ENCODE data around the gene ZNF582.
A peak's percentile ranks its signal among the peaks of the same experiment; 100 is the strongest.
"Not testable (repeated sequence)": the region's sequence is repeated elsewhere in the genome, so short reads cannot be mapped to it uniquely, and the experiment has no call there.

Gene ZNF582

DNA sequence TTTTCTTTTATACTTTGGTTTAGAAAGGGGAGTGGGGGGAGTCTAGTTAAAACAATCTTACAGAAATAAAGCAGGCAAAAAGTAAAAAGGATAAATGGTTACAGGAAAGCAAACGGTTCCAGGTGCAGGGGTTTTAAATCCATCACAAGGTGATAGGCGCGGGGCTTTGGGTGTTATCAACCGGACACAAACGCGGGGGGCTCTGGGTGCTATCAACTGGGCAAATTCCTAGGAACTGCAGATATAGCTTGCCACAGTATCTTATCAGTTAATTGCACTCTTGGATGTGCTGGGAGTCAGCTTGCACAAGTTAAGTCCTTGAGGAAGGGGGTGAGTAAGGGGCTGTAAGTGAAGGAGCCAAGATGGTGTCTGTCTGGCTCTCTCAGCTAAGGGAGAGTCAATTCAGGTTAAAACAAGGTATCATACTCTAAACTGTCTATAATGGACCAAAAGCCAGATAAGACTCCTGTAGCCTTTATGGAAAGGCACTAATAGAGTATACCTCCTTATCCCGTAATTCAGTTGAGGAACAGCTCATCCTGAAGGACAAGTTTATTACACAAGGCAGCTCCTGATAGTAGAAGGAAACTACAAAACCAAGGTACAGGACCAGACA lies 46.1 kb downstream of the ZNF582 start:
- Histone ChIP-seq H3K27ac (no peak overlapping the region), H3K4me3 (ENCODE audit: low read depth, low read length) (no peak overlapping the region), H3K27me3 (replicated peaks) (no peaks in the 10 kb centered on the region), H3K36me3 (replicated peaks) (no peaks in the 10 kb centered on the region)
- no peak for DNase-seq
- TF ChIP-seq, protein P1, sequence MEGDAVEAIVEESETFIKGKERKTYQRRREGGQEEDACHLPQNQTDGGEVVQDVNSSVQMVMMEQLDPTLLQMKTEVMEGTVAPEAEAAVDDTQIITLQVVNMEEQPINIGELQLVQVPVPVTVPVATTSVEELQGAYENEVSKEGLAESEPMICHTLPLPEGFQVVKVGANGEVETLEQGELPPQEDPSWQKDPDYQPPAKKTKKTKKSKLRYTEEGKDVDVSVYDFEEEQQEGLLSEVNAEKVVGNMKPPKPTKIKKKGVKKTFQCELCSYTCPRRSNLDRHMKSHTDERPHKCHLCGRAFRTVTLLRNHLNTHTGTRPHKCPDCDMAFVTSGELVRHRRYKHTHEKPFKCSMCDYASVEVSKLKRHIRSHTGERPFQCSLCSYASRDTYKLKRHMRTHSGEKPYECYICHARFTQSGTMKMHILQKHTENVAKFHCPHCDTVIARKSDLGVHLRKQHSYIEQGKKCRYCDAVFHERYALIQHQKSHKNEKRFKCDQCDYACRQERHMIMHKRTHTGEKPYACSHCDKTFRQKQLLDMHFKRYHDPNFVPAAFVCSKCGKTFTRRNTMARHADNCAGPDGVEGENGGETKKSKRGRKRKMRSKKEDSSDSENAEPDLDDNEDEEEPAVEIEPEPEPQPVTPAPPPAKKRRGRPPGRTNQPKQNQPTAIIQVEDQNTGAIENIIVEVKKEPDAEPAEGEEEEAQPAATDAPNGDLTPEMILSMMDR (IDR thresholded peaks at IDR 0.05; ENCODE audit: low read depth, low read length, missing control alignments), result no peak
- in situ Hi-C loops (cut with HindIII; ENCODE audit: low pct_ligation_motif_present, low sequenced_read_pairs), result no loop called here

- Histone ChIP-seq H3K36me3 (replicated peaks) (no peaks in the 10 kb centered on the region), H3K27me3 (replicated peaks) (no peaks in the 10 kb centered on the region), H3K4me3 (ENCODE audit: low read depth, low read length) (no peak overlapping the region), H3K27ac (no peak overlapping the region)
- TF ChIP-seq, protein P1 (IDR thresholded peaks at IDR 0.05; ENCODE audit: low read depth, low read length, missing control alignments), result no peak
- in situ Hi-C loops (cut with HindIII; ENCODE audit: low pct_ligation_motif_present, low sequenced_read_pairs), result no loop called here
- DNase-seq, result no peak
Observed at GRCh38 chr19:56341948-56342347, 51.4 kb downstream of the ZNF582 start.

GRCh38 chr19:56339031-56339430 lies 54.3 kb downstream of the ZNF582 start:
- H3K4me3 ChIP-seq (ENCODE audit: low read depth, low read length); H3K27ac ChIP-seq; H3K27me3 ChIP-seq (replicated peaks); DNase-seq; H3K36me3 ChIP-seq (replicated peaks); in situ Hi-C loops (cut with HindIII; ENCODE audit: low pct_ligation_motif_present, low sequenced_read_pairs): not testable (repeated sequence)

DNA sequence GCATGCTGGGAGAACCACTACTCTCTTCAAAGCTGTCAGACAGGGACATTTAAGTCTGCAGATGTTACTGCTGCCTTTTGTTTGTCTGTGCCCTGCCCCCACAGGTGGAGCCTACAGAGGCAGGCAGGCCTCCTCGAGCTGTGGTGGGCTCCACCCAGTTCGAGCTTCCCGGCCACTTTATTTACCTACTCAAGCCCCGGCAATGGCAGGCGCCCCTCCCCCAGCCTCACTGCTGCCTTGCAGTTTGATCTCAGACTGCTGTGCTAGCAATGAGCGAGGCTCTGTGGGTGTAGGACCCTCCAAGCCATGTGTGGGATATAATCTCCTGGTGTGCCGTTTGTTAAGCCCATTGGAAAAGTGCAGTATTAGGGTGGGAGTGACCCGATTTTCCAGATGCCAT lies 56.3 kb downstream of the ZNF582 start:
- in situ Hi-C loops (cut with HindIII; ENCODE audit: low pct_ligation_motif_present, low sequenced_read_pairs); H3K36me3 ChIP-seq (replicated peaks); H3K27ac ChIP-seq; H3K4me3 ChIP-seq (ENCODE audit: low read depth, low read length); DNase-seq; H3K27me3 ChIP-seq (replicated peaks): not testable (repeated sequence)

GRCh38 chr19:56335371-56335770 lies 58.0 kb downstream of the ZNF582 start:
- H3K4me3 ChIP-seq (ENCODE audit: low read depth, low read length); H3K36me3 ChIP-seq (replicated peaks); H3K27ac ChIP-seq; H3K27me3 ChIP-seq (replicated peaks); in situ Hi-C loops (cut with HindIII; ENCODE audit: low pct_ligation_motif_present, low sequenced_read_pairs); DNase-seq: not testable (repeated sequence)

DNA sequence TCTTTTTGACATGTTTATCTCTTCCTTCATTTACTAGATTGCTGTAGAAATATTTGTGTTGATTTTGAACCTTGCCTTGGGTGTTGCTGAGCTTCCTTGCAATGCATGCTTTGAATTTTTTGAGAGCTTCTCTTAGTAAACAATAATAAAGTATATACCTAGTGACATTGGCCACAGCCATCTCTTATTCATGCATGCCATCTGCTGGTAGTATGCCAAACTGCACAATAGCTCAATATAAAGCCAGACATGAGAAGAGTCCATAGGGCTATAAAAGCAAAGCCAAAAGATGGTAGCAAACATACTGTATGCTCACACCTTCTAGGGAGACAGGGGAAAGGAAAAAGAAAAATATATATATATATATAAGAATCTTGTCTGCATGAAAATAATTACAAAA lies 59.8 kb downstream of the ZNF582 start:
- H3K27me3 ChIP-seq (replicated peaks), result no peaks in the 10 kb centered on the region
- TF ChIP-seq, protein P1 (IDR thresholded peaks at IDR 0.05; ENCODE audit: low read depth, low read length, missing control alignments), result peak; percentile 76
- H3K36me3 ChIP-seq (replicated peaks), result no peaks in the 10 kb centered on the region
- DNase-seq, result peak; percentile 74
- H3K4me3 ChIP-seq (ENCODE audit: low read depth, low read length), result no peak overlapping the region
- H3K27ac ChIP-seq, result no peak overlapping the region
- in situ Hi-C loops (cut with HindIII; ENCODE audit: low pct_ligation_motif_present, low sequenced_read_pairs), result no loop called here
